GM11168 (cell line): ENCODE data around the gene DCLK2.

Experiments
- in situ Hi-C: fragments of 300-500 bp; cut with MboI; formaldehyde crosslinking; loops from one replicate; pipeline ENCODE4 v1.12.0; 2022; ENCODE audit warnings: low sequenced_read_pairs; ENCODE audit not compliant: unreplicated experiment

The DCLK2 gene

GRCh38 chr4:150253965-150254630 is 175.9 kb downstream of the DCLK2 start:
- in situ Hi-C loops: no loop called here

DNA sequence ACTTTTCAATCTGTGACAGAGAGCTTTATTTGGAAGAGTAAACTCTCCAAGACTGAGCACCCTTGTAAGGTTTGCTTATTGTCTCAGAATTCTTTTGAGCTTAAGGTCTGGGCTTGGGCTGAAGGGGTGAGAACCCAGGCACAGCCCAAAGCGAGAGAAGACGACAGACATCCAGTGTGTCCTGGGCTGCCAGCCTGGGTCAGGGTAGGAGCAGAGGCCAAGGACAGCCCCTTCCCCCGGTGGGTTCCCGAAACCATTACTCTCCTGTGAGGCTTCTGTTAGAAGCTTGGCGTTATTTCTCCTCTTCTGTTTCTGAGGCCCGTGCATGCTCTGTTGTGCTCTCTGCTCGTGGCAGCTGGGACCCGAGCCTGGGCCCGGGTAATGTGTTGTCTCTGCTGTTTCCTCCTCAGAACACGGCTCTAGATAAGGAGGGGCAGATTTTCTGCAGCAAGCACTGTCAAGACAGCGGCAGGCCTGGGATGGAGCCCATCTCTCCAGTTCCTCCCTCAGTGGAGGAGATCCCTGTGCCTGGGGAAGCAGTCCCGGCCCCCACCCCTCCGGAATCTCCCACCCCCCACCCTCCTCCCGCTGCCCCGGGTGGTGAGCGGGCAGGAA is 177.5 kb downstream of the DCLK2 start:
- in situ Hi-C loops: no loop called here

- in situ Hi-C loops: no loop called here
Measured at GRCh38 chr4:150256225-150256620, 178.0 kb downstream of the DCLK2 start.

DNA sequence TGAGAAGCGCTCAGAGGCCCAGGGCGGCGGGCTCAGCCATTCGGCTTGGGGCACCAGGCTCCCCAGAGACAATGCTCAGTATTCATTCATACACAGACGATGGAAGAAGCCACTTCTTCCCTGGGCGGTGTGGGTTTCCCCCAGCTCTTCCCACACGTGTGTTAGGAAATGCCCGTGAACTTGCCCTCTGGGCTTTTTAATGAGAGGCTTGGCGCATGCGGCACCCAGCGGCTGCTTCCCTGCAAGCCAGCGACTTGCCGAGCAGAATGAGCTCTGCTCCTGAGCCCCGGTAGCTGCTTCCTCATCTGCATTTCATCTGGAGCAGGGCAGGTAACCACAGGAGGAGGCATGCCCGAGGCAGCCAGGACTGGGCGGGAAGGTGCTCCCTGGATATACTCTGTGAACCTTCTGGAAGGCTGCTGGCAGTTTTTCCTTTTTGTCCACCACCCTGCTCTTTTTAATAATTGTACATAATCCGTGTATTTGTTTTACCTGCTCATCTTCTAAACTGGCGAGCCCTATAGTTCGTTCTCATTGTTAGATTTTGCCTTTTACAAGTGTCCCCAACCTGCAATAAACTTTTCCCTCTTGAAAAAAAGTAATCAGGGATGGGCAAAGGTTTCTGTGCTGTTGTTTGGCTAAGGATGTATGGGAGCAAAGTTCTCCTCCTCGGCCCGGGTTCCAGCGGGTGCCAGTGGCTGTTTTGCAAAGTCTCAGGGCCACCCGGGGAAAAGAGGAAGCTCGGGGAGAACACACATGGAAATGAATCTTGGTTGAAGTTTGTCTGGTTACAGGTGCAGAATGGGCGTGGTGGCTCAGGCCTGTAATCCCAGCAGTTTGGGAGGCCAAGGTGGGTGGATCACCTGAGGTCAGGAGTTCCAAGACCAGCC is 178.8 kb downstream of the DCLK2 start:
- in situ Hi-C loops: no loop called here

DNA sequence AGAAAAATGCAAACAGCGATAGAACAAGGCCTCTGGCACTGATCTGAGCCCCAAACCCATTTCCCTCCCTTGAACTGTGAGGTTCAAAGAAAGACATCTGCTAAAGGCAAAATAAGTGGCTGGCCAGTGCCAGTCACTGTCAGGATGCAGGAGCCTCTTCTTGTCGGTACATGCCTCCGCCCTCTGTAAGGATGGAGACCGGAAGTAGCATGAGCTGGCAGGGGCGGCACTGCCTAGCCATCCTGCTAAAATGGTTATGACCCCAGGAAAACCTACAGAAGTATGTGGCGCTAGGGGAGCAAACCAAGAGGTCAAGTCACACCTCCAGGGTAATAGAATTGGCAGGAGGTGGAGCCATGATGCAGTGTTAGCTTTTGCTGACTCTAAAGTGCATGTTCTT is 180.3 kb downstream of the DCLK2 start:
- in situ Hi-C loops: no loop called here

DNA sequence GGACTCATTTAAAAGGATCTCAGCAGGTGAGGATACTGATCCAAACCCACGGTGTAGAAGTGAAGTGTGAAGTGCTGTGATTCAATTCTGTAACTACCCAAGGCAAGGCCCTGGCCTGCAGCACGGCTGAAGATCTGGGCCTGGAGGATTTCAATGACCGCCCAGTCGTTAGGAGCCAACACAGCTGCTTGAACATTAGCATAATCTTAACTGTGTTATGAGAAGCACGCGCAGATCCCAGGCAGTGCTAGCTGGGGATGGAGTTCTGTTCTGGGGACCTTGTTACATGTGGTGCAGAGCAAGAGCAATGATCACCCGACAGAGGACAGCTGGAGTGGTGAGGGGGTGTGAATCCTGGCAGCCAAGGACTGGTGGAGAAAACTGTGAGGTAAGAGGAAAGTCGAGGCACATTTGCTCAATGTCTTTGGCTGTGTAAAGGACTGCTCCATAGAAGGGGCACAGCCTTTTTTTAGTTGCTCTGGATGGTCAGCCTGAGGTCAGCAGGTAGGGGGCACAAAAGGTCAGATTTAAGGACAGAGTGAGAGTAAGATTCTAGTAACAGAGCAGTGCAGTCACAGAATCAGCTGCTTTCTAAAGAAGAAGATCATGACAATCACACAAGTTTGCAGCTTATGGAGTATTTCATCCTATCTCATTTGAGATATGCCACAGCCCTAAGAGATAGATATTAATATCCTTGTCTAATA is 181.8 kb downstream of the DCLK2 start:
- in situ Hi-C loops: no loop called here

GRCh38 chr4:150261571-150261970 is 183.3 kb downstream of the DCLK2 start:
- in situ Hi-C loops: no loop called here

GRCh38 chr4:150262611-150263010 is 184.4 kb downstream of the DCLK2 start:
- in situ Hi-C loops: no loop called here

DNA sequence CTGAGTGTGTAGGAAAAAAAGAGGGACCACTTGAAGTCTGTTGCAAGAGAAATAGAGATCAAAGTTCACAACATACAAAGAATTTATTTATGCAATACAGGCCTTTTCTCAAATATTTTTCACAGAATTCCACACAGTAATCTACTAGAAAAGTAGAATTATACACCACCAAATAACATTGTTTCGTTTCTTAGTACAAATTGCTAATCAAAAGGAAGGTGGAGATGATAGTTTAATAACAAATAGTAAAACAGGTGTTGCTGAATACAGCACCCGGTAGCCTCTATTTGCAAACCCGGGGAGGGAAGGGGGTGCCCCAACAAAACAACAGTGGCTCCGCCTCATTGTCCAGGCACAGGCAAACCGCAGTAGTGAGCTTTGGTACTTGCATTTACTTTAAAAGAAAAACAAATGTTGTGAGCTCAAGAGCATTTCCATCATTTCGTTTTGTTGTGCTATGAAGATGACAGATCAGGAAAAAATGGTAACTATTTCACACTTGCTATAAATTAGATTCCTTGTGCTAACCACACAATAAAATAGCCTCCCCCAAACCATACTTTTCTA is 186.4 kb downstream of the DCLK2 start:
- in situ Hi-C loops: no loop called here

GRCh38 chr4:150265806-150266205 is 187.6 kb downstream of the DCLK2 start:
- in situ Hi-C loops: no loop called here

DNA sequence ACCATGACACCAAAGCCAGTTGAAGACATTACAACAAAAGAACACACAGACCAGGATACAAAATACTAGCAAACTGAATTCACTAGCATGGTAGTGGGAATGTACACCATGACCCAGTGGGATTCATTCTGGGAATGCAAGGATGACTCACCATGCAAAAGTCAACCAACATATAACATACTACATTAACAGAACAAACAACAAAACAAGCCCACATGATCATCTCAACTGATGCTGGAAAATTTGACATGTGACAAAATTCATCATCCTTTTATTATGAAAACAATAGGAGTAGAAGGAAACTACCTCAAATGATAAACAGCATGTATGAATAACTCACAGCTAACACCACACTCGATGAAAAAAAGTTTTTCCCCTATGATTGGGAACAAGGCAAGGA is 190.2 kb downstream of the DCLK2 start:
- in situ Hi-C loops: no loop called here

- in situ Hi-C loops: no loop called here
Measured at GRCh38 chr4:150278206-150278605, 200.0 kb downstream of the DCLK2 start.

DNA sequence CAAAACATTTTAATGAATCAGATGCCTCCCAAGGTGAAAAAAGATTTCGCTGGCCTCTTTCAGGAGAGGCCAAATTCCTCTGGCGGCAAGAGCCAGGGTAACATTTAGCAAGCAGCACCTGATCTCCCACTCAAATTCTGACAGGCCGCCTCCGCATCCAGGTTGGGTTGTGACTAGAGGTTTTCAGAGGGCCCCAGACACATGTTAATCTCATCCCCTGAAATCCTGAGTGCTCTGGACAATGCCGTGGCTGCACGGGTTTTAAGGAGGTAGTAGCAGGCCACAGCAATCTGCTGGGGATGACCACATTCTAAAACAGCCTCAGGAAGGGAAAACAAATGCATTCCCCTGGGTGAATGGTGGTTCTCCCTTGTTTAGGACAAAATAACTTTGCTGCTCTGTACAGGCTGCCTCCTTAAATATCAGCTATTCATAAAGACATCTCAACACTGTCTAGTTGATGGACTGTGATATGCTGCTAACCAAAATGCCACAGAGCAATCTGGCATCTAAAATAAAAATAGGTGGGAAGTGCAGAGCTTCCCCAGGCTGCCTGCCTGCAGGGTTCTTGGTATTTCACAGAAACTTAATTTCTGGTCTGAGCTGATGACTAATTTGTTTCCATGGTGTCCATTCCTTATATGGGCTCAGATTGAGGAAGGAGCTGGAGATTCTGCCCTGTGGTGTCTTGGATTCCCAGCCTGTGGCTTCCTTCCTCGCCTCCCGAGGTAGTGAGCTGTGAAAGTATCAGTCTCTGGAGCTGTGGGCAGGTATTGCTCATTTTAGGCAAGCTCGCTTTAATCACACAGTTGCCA is 202.0 kb downstream of the DCLK2 start:
- in situ Hi-C loops: no loop called here

DNA sequence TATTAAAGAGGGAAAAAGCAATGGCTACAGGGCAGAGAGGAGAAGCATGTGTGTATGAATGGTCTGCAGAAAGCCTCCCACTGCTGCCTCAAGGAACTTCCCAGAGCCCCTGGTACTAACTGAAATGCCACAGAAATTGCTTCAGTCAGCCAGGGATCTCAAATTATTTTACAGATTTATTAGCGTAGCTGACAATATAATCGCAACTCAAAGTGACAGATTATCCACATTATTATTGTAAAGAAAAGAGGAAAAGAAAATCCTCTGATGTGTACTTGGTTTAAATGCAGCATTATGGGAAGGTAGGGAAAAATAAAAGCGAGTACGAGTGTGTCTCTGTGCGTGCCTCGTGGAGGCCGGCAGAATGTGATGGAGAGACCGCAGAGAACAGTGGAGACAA is 202.7 kb downstream of the DCLK2 start:
- in situ Hi-C loops: no loop called here

DNA sequence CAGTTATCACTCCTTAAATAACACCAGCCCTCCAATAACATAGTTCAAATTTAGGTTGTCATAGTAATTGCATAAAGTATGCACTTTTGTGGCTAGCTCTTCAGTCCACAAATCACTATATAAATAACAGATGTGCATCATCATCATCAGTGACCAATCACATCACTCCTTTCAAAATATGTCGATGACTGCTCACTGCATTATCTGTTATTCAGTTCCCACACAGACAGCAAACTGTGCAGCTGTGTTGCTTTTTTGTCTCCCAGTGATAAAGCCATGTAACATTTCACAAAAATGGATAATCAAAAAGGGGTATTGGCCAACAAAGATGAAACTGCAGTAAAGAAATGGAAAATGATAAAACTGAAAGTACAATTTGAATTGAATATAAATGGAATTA is 205.4 kb downstream of the DCLK2 start:
- in situ Hi-C loops: no loop called here

DNA sequence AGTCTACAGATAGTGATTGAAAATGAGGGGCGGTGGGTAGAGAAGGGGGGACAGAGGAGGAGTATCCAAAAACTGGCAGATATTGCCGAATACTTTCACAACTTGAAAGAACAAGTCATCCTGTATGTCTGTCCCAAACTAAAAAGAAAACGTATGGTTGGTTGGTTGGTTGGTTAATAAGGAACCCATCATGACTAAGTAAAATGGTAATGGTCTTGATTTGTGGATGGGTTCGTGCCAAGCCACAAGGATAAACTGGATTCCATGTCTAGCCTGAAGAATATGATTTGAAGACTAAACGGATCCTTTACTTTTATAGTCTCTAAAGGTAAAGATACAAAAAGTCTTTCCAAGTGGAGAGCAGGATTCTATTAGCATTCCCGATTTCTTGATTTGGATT is 208.4 kb downstream of the DCLK2 start:
- in situ Hi-C loops: no loop called here

GRCh38 chr4:150289198-150289597 is 211.0 kb downstream of the DCLK2 start:
- in situ Hi-C loops: no loop called here

- in situ Hi-C loops: loop anchor here (10.0 kb wide), 1 partner anchor 575 kb away; no protein-coding TSS in a partner anchor
Measured at GRCh38 chr4:150289881-150290280, 211.6 kb downstream of the DCLK2 start.

- in situ Hi-C loops: loop anchor here (10.0 kb wide), 1 partner anchor 567 kb away; no protein-coding TSS in a partner anchor
Measured at GRCh38 chr4:150297861-150298474, 219.7 kb downstream of the DCLK2 start.
